ENCODE data around the gene SDK1.

GRCh38 chr7:3683546-3684539, 382.8 kb downstream of the SDK1 start:
- TF ChIP-seq CTCF (IDR thresholded peaks at IDR 0.05; ENCODE audit: extremely low read depth in 1 of 2, insufficient read depth in 1 of 2, low read depth in 1 of 2, low read length in 2 of 2) (no peak), POLR2A (IDR thresholded peaks at IDR 0.05; ENCODE audit: low read depth, low read length) (no peak), EZH2 (IDR thresholded peaks at IDR 0.05; ENCODE audit: borderline replicate concordance, low read depth, low read length, severe bottlenecking) (no peak), POLR2AphosphoS5 (IDR thresholded peaks at IDR 0.05; ENCODE audit: insufficient read depth, low read depth, low read length) (no peak), MAX (IDR thresholded peaks at IDR 0.05; ENCODE audit: insufficient read depth, insufficient read length) (no peak), FOS (IDR thresholded peaks at IDR 0.05; ENCODE audit: borderline replicate concordance, insufficient read depth, low read length) (no peak), JUN (IDR thresholded peaks at IDR 0.05; ENCODE audit: borderline replicate concordance, insufficient read depth, insufficient read length, low read depth) (no peak)

Measured in endothelial cell of umbilical vein (primary cell).